ENCODE measurements around the gene HSF4.
A peak's percentile ranks its signal among the peaks of the same experiment; 100 is the strongest.

Gene HSF4

DNA sequence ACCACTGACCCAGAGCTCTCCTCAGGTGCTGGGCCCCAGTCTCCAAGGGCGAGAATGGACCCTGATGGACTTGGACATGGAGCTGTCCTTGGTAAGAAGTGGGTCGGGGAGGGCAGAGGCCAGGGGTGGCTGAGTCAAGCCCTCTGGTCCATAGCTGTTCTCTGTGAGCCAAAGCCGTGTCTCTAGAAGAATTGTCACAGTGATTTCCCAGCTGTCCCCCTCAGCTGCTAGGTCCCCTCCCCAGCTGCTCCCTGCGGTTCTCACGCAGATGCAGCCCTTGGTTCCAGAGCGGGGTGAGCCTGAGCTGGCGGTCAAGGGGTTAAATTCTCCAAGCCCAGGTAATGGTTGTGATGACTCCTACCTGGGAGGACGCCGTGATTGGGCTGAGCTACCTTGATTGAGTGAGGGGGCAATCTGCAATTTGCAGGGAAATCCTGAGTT is 4.5 kb downstream of the HSF4 start:
- no peak for DNase-seq

DNA sequence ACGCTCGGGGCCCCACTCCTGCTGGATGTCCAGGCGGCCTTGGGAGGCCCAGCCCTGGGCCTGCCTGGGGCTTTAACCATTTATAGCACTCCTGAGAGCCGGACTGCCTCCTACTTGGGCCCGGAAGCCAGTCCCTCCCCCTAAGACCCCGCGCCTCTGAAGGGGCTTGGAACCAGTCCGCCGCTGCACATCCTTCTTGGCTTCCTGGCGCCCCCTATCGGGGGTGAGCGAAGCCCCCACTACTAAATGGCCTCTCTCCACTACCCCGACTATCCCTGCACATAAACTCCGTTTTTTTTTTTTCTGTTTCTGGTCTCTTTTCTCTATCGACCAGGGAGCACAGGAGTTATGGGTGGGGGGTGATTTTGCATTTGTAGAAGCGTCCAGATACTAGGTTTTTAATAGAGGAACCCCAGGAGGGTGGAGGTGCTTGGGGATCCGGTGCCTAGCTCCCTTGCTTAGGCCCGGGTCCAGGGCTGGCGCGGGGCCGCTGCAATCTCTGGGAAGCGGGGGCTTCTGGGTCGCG is 5.2 kb downstream of the HSF4 start:
- no peak for DNase-seq

DNA sequence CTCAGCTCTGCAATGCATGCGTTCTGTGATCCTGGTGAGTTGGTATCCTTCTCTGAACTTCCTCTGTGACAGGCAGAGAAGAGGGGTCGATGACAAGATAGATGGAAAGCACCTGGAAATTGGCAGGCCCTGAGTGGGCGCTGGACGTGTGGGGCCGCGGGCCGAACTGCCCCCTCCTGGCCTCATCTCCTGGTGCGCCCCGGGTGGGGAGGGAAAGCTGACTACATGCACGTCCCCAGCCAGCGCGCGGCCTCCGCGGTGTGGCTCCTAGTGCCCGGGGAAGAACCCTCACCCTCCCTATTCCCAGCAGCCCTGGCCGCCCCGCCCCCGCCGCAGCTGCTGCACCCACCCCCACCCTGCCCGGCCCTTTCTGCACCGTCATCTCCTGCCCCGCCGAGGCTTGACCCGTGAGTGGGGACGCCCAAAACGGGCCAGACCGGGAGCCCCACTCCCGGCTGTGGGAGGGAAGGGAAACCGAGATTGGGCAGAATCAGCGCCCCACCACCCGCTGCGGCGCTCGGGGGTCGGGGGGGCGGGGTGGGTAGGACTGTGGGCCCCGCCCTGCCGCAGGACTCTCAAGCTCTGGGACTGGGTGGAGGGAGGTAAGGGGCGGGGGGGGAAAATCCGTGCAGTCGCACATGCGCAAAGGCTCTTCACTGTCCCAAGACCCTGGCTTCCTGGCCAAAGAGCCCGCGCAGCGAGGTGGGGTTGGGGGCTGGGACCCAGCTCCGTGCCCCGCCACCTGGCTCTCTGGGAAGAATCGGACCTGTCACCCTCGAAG is 5.8 kb downstream of the HSF4 start, which contains the start of gene NOL3:
NOL3 (plus strand) TSS at position 371 of the 781 bp plus-strand sequence.
- peak in 1 of 2 experiments; percentile 28 for DNase-seq

DNA sequence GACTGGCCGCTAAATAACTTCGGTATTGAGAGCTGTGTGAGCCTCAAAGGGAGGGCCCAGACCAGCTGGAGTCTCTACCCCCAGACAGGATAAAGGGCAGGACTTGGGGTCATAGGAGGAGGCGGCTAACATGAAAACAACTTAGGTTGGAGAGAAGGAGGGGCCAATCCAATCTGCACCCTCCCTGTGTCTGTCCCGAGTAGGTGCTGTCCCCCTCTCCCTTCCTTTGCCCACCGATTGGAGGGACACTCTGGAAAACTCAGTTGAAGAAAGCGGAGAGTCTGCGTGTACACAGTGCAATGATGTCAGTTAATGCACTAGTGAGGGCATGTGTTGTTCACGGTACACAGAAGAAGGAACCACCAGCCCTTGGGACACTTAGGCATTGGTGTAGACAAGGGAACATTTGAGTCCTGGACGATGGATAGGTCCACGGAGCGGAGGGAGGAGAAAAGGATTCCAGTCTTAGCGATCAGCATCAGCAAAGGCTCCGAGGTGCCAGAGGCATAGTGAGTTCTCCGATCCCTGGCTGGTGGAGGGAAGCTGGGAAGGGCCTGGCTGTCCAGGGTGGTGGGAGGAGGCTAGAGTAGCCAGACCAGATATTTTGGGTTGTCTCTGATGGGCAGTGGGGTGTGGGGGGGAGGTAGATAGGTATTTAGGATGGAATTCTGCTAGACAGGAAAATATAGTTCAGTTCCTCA is 6.6 kb downstream of the HSF4 start:
- no peak for DNase-seq

DNA sequence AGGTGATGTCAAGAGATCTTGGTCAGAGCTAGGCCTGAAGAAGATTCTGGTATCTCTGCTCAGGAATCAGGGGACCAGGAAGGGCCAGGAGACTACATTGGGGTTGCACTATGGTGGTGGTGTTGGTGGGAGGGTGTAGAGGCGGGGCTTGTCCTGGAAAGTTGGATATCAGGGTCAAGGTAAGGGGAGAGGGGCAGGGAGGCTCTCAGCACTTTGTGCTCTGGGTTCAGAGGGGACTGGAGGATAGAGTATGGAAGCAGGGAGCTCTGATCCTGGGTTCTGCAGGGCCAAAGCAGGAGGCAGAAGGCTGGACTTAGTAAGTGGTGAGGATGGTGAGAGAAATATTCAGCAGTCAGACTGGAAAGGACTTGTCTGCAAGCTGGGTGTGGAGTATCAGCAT is 8.8 kb downstream of the HSF4 start:
- DNase-seq, result no peak

- DNase-seq, result peak; percentile 83 to 85
These were observed 9.5 kb downstream of the HSF4 start for GRCh38 chr16:67173808-67174705.

- no peak for DNase-seq
These were observed 10.2 kb downstream of the HSF4 start for GRCh38 chr16:67174706-67175231.

DNA sequence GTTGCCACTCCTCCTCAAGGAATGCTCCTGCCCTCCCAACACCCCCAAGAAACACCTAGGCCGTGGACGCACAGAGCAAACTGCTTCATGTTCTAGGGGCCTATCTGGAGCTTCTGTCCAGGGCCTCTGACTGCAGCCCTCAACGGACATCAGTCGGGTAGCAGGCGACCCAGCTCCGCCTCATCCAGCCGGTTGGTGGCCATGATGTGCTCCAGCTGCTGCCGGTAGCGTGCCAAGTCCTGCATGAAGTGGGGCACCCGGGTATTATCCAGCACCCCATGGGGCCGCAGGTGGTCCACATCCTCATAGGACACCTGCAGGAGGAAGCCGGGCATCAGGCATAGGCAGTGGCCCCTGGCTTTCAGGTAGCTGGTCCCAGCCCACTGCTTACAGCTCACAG is 12.1 kb downstream of the HSF4 start:
- DNase-seq, result no peak

GRCh38 chr16:67177743-67178699 is 13.5 kb downstream of the HSF4 start:
- DNase-seq, result peak in 1 of 2 experiments; percentile 27

DNA sequence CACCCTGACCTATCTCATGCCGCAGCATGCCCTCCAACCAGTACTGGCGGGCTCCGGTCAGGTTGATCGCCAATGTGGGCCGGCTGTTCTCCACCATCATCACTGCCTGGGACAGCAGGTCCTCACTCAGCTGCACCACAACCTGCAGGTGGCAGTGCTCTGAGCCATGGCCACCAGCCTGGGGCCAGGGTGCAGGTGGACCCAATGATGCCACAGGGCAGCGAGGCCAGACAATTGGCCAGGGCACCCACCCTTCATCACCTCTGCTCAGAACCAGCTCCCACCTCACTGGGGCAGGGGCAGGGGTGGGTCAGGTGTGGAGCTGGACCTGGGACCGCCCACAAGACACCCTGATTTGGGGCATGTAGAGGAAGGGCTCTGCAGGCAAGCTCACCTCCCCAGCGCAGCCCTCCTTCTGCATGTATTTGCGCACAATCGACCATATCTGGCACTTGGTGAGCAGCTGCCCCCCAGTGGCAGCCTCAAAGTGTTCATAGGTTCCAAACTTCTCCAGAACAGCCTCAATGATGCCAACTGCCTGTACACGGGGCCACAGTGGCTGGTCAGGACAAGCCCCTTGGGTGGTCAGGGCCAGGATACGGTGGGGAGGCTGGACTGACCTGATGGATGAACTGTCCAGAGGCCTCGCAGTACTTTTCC is 15.0 kb downstream of the HSF4 start:
- no peak for DNase-seq

DNA sequence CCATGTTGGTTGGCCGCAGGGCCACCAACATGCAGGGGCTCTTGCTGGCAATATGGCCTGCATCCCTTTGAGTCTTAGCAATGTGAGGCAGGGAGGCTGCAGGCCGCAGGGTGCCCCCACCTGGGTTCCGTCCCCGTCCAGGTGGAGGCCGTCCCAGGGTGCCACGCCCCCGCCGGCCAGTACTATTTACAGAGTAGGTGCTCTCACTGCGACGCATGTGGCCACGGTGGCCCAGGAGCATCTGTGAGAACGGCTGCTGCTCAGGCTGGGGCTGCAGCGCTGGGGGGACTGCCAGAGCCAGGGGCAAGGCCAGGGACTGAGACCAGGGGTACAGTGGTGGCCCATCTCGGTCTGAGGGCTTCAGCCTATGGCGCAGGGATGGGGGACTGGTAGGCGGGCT is 15.6 kb downstream of the HSF4 start:
- DNase-seq, result no peak

DNA sequence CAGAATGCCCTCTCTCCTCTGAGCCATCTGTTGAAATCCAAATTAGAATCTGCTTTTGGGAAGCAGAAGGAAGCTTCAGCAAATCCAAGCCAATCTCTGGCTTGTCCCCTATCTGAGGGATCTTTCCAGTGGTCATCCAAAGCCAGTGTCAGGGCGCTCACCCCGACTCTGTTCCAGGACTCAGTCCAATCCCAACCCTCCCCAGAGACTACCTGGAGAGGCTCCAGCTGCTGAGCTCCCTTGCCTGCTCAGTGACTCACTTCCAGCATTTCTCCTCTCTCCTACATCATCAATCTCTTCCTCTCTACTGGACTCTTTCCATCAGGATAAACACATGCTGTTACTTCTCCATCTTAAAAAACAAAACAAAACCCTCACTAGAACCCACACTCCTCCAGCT is 16.8 kb downstream of the HSF4 start:
- DNase-seq, result no peak

DNA sequence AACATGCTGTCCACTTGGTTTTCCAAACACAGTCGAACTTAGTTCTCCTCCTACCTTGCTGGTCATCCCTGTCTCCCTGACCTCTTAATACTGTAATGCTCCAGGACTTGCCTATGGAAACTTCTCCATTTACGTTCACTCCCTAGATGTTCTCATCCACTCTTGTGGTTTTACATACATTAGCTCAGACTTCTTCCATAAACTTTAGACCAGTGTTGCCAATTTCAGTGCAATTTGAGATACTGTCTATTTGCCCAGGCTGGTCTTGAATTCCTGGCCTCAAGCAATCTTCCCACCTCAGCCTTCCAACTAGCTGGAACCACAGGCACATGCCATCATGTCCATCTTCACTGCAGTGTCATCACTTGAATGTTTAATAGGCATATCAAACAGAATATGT is 17.7 kb downstream of the HSF4 start:
- DNase-seq, result no peak

GRCh38 chr16:67183284-67183626 is 18.7 kb downstream of the HSF4 start:
- no peak for DNase-seq

DNA sequence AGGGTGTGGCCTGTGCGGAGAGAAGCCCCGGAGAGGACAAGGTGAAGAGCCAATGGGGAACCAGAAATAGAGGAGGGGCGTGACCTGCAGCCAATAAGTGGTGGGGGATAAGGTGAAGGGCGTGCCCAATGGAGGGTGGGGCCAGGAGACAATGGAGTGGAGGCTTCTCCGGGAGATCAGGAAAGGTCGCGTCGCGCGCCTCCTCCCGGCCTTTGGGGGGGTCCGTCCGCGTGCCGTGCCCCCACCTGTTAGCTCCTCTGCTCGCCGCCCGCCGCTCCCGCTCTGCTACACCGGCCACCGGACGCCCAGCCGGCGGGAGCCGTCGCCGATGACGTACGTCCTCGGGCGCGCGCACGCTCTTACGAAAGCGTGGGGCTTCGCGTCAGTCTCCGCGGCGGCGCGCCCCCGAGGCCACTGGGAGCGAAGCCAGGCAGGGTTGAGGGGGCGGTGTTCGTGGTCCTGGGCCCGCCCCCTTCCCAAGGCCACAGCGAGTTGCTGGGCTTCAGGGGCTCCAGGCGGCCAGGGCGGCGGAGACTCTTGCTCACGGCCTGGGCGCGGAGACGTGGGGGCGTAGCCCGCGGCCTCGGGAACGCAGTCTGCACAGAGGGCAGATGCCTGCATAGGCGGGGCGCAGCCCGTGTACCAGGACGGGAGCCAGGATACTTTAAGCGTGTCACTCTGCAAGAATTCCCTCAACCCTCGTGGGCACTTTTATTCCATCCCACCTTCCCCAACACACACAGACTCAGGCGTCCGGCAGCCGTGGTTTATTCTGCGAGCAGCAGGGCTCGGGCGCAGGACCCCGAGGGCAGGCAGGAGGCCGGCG is 19.3 kb downstream of the HSF4 start, which contains the start of gene MATCAP1:
MATCAP1 (minus strand) TSS at position 337 of the 826 bp plus-strand sequence. CDS start 3,353 bp downstream, outside the sequence.
- peak; percentile 96 to 97 for DNase-seq

DNA sequence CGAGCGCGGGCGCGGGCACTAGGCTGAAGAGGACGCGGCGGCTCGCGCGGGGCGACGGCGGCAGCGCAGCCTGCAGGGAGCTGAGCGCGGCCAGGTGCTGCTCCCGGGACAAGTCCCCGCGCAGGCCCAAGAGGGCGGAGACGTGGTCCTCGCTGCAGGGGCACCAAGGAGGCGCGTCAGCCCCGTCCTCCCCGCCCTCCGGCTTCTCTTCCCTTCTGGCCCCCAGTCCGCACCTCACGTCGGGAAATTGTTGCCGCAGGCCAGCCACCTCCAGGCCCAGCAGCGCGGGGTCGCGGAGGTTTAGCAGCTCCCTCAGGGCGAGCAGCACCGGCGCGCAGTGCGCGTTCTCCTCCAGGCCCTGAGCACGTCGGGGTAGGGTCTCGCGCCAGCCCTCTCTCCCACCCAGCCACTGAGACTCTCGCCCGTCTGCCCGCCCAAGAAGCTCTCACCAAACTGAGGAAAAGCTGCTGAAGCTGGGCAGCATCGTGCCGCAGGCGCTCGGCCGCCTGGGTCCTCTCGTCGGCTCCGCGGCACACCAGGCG is 20.0 kb downstream of the HSF4 start:
- no peak for DNase-seq

- DNase-seq, result peak; percentile 77 to 81
These were observed 20.6 kb downstream of the HSF4 start for GRCh38 chr16:67184995-67185650.

- DNase-seq, result no peak
These were observed 21.1 kb downstream of the HSF4 start for GRCh38 chr16:67185651-67186134.

- no peak for DNase-seq
These were observed 22.0 kb downstream of the HSF4 start for GRCh38 chr16:67186550-67186950.
